Right lobe of liver (tissue), 6 donors: Measurements from ENCODE around the gene SELP. TPM values are rescaled to one million over a fixed set of nuclear protein-coding genes. Genes with fewer than 3 reads are reported as not detected.
"Not testable (repeated sequence)": the region's sequence is repeated elsewhere in the genome, so short reads cannot be mapped to it uniquely, and the experiment has no call there.

ENCODE experiments used
- ATAC-seq, 4 donors: fragments of 200-7000 bp; cut with Tn5 transposase; one replicate each; pipeline ENCODE4 v1.9.1; 2020; ENCODE audit warnings: mild to moderate bottlenecking in 4 of 4, moderate library complexity in 4 of 4
- DNase-seq, 3 donors: peaks; one replicate each; pipeline ENCODE4 v3.0.0-alpha.2; 2020
- H3K27ac ChIP-seq, 3 donors: fragments of 200-600 bp; one replicate each; pipeline ENCODE4 v1.8.0; 2022
- H3K27me3 ChIP-seq, 2 donors: fragments of 200-600 bp; one replicate each; pipeline ENCODE4 v1.8.0; 2022
- H3K36me3 ChIP-seq, 4 donors: fragments of 200-600 bp; sonication (generic) in 1 of 4; one replicate each; pipeline versions ENCODE4 v1.5.1 to v1.8.0; 2017 to 2022; ENCODE audit warnings: control low read depth in 1 of 4
- H3K4me1 ChIP-seq, 4 donors: fragments of 200-600 bp; sonication (generic) in 1 of 4; one replicate each; pipeline versions ENCODE4 v1.5.1 to v1.8.0; 2017 to 2022; ENCODE audit warnings: control low read depth in 1 of 4
- H3K4me3 ChIP-seq, 3 donors: fragments of 200-600 bp; one replicate each; pipeline ENCODE4 v1.8.0; 2022
- H3K9me3 ChIP-seq, 4 donors: fragments of 200-600 bp; sonication (generic) in 1 of 4; one replicate each; pipeline versions ENCODE4 v1.5.1 to v1.8.0; 2017 to 2022; ENCODE audit warnings: control low read depth in 1 of 4
- POLR2A ChIP-seq: fragments of 450-650 bp; IDR thresholded peaks from one replicate; pipeline ENCODE4 v1.6.1; 2017; ENCODE audit warnings: antibody characterized with exemption, mild to moderate bottlenecking
- WGBS: methylation state at CpG from one replicate; pipeline ENCODE4 v1.1.6; 2018; ENCODE audit warnings: low coverage, low lambda C conversion rate; ENCODE audit not compliant: insufficient coverage; ENCODE audit errors: missing lambda C conversion rate; 5-methylcytosine and 5-hydroxymethylcytosine counted together
- intact Hi-C, 2 donors: fragments of 100-400 bp; cut with DNase I; formaldehyde crosslinking; loops; one replicate each; pipeline versions ENCODE4 v1.11.2 to v1.14.1; 2022
- long read RNA-seq: library from polyadenylated mRNA; unstranded; transcript quantifications from one replicate; pipeline ENCODE4 v2.0.0, GENCODE V29; 2019
- total RNA-seq, 6 experiments: library from RNA; depleted of rRNA in 2 of 6; stranded (reverse); fragments of >200 nt in 2 of 6; fragmentation: NEBNext Ultra II Directional in 3 of 6; extraction: Animal tissue kit (Norgen Biotek cat#: 25700) in 3 of 6; gene quantifications; one replicate each; pipeline versions ENCODE4 v1.1.0 to v1.2.4, GENCODE V29; 2016 to 2023
- TF ChIP-seq, protein P1 (sequence below), 4 donors: fragments of 200-600 bp in 3 of 4; fragments of 450-650 bp in 1 of 4; IDR thresholded peaks; one replicate each; pipeline versions ENCODE4 v1.5.1 to v1.8.0; 2016 to 2022; ENCODE audit warnings: antibody characterized with exemption in 4 of 4, mild to moderate bottlenecking in 2 of 4
- donor health status: DM: no; HTN: yes; CAD: no.
- donor health status: DM: no; HTN: no; CAD: no.
- donor health status: DM: no; HTN: no; CAD: no.
- donor health status: DM: no; HTN: yes; CAD: no.
- donor health status: DM: no; HTN: yes; CAD: no.

The SELP gene
- total RNA-seq = 1 to 10 TPM in 5 of 6 experiments, under 1 TPM in 1; 0.70 to 2.9 (median 2.5) TPM
- long read RNA-seq = 0 reads

DNA sequence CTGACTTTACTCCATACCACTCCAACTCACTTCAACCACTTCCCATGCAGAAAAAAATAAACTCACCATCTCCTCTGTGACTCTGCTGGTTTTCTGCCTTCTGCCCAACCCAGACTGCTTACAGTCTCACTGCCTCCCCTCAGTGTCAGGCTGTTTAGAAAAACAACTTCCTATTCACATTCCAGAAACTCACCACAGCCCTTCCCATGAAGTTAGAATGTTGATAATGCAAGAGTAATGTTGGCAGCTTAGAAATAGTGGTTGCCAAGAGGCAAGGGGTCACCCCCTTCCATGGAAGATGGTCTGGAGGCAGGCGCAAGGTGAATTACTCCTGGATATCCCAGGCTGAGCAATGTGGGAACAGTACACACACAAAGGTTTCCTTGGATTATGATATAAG, at the start of gene SELP:
TSS of gene SELP (minus strand) at position 119 of the 400 bp plus-strand sequence. CDS start at position 69, 50 bp downstream.
- WGBS = 70% methylated on average over 1 of the region's 1 CpG
- H3K4me3 ChIP-seq = no peak within 1 kb of the TSS
- DNase-seq = no peak

DNA sequence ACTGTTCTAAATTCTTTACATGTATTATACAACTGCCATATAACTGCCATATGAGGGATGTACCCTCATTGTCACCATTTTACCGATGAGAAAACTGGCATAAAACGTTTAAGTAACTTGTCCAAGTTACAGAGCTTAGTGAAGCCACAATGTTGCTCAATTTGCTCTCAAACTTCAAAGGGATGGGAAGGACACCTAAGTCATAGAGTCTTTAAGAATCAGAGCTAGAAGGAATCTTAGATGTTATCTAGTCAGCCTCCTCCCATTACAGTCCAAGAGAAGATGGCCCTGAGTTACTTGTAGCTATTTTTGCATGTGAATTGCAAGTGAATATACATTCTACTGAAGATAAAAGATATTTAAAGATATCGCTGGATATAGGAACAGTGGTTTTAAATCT, 49.8 kb upstream of the SELP start:
- TF ChIP-seq, protein P1, sequence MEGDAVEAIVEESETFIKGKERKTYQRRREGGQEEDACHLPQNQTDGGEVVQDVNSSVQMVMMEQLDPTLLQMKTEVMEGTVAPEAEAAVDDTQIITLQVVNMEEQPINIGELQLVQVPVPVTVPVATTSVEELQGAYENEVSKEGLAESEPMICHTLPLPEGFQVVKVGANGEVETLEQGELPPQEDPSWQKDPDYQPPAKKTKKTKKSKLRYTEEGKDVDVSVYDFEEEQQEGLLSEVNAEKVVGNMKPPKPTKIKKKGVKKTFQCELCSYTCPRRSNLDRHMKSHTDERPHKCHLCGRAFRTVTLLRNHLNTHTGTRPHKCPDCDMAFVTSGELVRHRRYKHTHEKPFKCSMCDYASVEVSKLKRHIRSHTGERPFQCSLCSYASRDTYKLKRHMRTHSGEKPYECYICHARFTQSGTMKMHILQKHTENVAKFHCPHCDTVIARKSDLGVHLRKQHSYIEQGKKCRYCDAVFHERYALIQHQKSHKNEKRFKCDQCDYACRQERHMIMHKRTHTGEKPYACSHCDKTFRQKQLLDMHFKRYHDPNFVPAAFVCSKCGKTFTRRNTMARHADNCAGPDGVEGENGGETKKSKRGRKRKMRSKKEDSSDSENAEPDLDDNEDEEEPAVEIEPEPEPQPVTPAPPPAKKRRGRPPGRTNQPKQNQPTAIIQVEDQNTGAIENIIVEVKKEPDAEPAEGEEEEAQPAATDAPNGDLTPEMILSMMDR (IDR thresholded peaks at IDR 0.05) = no peak
- no peak for TF ChIP-seq POLR2A
- Histone ChIP-seq H3K27me3 (no peaks in the 10 kb centered on the region), H3K4me3 (no peak overlapping the region), H3K9me3 (no peaks in the 10 kb centered on the region), H3K36me3 (no peaks in the 10 kb centered on the region), H3K4me1 (no peaks in the 10 kb centered on the region), H3K27ac (no peak overlapping the region)
- intact Hi-C loops = no loop called here
- ATAC-seq = no peak
- DNase-seq = no peak
- 54% methylated on average over 3 of the region's 3 CpGs for WGBS

More for the DNA sequence above, at the start of gene SELP:
- no peaks in the 10 kb centered on the region for H3K4me1 ChIP-seq
- H3K9me3 ChIP-seq = peaks cover 0 to 9% (median 0%) of the 10 kb centered on the region in 4 donors
- peak in 1 of 4 donors; percentile 17 for ATAC-seq
- intact Hi-C loops = no loop called here
- no peak for TF ChIP-seq POLR2A
- TF ChIP-seq, protein P1 (IDR thresholded peaks at IDR 0.05) = no peak
- H3K36me3 ChIP-seq = no peaks in the 10 kb centered on the region
- no peaks in the 10 kb centered on the region for H3K27me3 ChIP-seq
- no peak within 1 kb of the TSS for H3K27ac ChIP-seq

DNA sequence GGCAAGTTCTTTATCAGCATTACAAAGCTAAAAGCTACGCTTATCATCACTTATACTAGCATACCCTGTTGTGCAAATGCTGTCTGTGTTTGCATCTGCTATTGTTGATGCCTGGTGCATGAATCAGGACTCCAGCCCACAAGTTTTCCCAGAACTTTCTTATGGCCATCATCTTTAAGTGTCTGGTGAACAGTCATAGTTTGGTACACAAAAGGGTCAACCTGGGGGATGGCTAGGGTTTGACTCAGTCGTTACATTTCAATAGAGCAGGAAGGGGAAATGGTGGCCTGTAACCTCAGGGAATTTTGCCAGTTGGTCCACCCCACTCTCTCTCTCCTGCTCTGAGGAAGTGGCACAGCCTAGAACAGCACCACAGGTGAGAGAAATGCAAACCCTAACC, 46.1 kb upstream of the SELP start:
- ATAC-seq (peak in 2 of 4 donors; percentile 11 to 44), DNase-seq (no peak)
- Histone ChIP-seq H3K36me3 (no peaks in the 10 kb centered on the region), H3K4me1 (no peaks in the 10 kb centered on the region), H3K9me3 (no peaks in the 10 kb centered on the region), H3K27me3 (no peaks in the 10 kb centered on the region), H3K27ac (no peak overlapping the region), H3K4me3 (no peak overlapping the region)
- TF ChIP-seq POLR2A = no peak
- TF ChIP-seq, protein P1 (IDR thresholded peaks at IDR 0.05) = no peak
- WGBS = 11% methylated on average over 1 of the region's 2 CpGs
- intact Hi-C loops = no loop called here

DNA sequence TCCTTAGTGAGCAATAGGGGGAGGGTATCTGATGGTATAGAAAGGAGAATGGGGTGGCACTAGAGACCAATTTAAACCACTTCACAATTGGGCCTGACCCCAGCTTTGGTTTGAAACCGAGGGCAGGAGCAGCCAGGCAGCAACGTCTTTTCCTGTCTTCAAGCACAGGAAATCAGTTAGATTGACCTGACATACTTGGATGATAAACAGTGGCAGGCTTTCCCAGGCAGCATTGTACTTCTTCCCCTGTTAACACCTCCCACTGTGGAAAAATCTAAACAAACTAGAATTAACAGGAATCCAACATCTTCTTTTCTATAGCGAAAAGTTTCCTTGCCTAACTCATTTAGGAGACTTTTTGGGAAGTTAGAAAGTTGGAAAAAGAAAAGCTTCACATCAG, 40.9 kb upstream of the SELP start:
- no peak overlapping the region for H3K27ac ChIP-seq
- no peak overlapping the region for H3K4me3 ChIP-seq
- peak; percentile 20 to 61 (median 42) for ATAC-seq
- no peaks in the 10 kb centered on the region for H3K36me3 ChIP-seq
- intact Hi-C loops = no loop called here
- TF ChIP-seq, protein P1 (IDR thresholded peaks at IDR 0.05) = no peak
- TF ChIP-seq POLR2A = no peak
- no peaks in the 10 kb centered on the region for H3K27me3 ChIP-seq
- no peak for DNase-seq
- 32% methylated on average over 3 of the region's 3 CpGs for WGBS
- no peaks in the 10 kb centered on the region for H3K4me1 ChIP-seq
- H3K9me3 ChIP-seq = no peaks in the 10 kb centered on the region

DNA sequence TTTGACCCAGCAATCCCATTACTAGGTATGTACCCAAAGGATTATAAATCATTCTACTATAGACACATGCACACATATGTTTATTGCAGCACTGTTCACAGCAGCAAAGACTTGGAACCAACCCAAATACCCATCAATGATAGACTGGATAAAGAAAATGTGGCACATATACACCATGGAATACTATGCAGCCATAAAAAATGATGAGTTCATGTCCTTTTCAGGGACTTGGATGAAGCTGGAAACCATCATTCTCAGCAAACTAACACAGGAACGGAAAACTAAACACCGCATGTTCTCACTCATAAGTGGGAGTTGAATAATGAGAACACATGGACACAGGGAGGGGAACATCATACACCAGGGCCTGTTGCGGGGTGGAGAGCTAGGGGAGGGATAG, 40.3 kb upstream of the SELP start:
- 83% methylated on average over 3 of the region's 3 CpGs for WGBS
- H3K27ac ChIP-seq, DNase-seq, ATAC-seq, H3K36me3 ChIP-seq, H3K27me3 ChIP-seq, H3K4me1 ChIP-seq, H3K4me3 ChIP-seq, H3K9me3 ChIP-seq, intact Hi-C loops: not testable (repeated sequence)

DNA sequence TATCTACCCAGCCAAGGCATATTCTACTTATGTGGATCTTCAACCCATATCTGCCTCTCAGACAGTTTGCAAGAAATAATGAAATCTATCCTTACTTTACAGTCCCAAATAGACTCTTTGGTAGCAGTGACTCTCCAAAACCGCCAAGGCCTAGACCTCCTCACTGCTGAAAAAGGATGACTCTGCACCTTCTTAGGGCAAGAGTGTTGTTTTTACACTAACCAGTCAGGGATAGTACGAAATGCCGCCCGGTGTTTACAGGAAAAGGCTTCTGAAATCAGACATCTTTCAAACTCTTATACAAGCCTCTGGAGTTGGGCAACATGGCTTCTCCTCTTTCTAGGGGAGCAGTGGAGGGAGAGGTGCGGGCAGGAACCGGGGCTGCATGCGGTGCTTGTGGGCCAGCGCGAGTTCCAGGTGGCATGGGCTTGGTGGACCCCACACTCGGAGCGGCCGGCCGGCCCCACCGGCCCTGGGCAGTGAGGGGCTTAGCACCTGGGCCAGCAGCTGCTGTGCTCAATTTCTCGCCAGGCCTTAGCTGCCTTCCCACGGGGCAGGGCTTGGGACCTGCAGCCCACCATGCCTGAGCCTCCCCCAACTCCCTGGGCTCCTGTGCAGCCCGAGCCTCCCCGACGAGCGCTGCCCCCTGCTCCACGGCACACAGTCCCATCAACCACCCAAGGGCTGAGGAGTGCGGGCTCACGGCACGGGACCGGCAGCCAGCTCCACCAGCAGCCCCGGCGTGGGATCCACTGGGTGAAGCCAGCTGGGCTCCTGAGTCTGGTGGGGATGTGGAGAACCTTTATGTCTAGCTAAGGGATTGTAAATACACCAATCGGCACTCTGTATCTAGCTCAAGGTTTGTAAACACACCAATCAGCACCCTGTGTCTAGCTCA, 38.0 kb upstream of the SELP start:
- H3K9me3 ChIP-seq, intact Hi-C loops, DNase-seq, H3K4me3 ChIP-seq, H3K27me3 ChIP-seq, ATAC-seq, H3K4me1 ChIP-seq, H3K27ac ChIP-seq, H3K36me3 ChIP-seq: not testable (repeated sequence)
- WGBS = 65% methylated on average over 4 of the region's 28 CpGs

DNA sequence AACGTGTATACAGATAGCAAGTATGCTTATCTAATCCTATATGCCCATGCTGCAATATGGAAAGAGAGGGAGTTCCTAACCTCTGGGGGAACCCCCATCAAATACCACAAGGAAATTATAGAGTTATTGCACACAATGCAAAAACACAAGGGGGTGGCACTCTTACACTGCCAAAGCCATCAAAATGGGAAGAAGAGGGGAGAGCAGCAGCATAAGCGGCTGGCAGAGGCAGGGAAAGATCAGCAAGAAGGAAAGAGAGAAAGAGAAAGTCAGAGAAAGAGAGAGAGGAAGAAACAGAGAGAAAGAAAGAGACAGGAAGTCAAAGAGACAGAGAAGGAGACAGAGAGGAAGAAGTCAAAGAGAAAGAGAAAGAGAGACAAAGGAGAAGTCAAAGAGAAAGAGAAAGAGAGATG, 37.3 kb upstream of the SELP start:
- intact Hi-C loops, H3K4me3 ChIP-seq, DNase-seq, H3K9me3 ChIP-seq, H3K4me1 ChIP-seq, H3K36me3 ChIP-seq, H3K27me3 ChIP-seq, H3K27ac ChIP-seq: not testable (repeated sequence)
- 37% methylated on average over 2 of the region's 2 CpGs for WGBS
- peak in 1 of 4 donors; percentile 21 for ATAC-seq
